ENCODE data around the gene ECSIT.
A peak's percentile ranks its signal among the peaks of the same experiment; 100 is the strongest.
"Not testable (repeated sequence)": the region's sequence is repeated elsewhere in the genome, so short reads cannot be mapped to it uniquely, and the experiment has no call there.

Gene ECSIT

GRCh38 chr19:11528551-11529341 is at the start of gene ECSIT:
Gene ECSIT (minus strand): TSS chr19:11529134. CDS start chr19:11519170, 9,964 bp downstream.
- Histone ChIP-seq H3K36me3 (ENCODE audit: control insufficient read depth, insufficient read depth, low read length) (no peaks in the 10 kb centered on the region), H3K9ac (ENCODE audit: low read length) (peak within 1 kb of the TSS; percentile 87), H3K9me3 (ENCODE audit: control insufficient read depth, low read length) (no peaks in the 10 kb centered on the region), H3K4me1 (ENCODE audit: control insufficient read depth, insufficient read depth, low read length) (peaks cover 8% of the 10 kb centered on the region), H3K27me3 (ENCODE audit: control insufficient read depth, insufficient read depth, low read length) (no peaks in the 10 kb centered on the region), H3K4me3 (ENCODE audit: low read length) (peak within 1 kb of the TSS; percentile 48)

GRCh38 chr19:11577451-11578257 is 48.7 kb upstream of the ECSIT start, which contains the start of gene ACP5:
Gene ACP5 (minus strand): TSS chr19:11577645. CDS start chr19:11577317, 328 bp downstream.
- H3K36me3 ChIP-seq (ENCODE audit: control insufficient read depth, insufficient read depth, low read length) = no peaks in the 10 kb centered on the region
- peak within 1 kb of the TSS; percentile 54 for H3K9ac ChIP-seq (ENCODE audit: low read length)
- H3K4me3 ChIP-seq (ENCODE audit: low read length) = no peak within 1 kb of the TSS
- H3K27me3 ChIP-seq (ENCODE audit: control insufficient read depth, insufficient read depth, low read length) = peaks cover 3% of the 10 kb centered on the region
- no peaks in the 10 kb centered on the region for H3K9me3 ChIP-seq (ENCODE audit: control insufficient read depth, low read length)
- peaks cover 17% of the 10 kb centered on the region for H3K4me1 ChIP-seq (ENCODE audit: control insufficient read depth, insufficient read depth, low read length)

GRCh38 chr19:11576227-11576626 is 47.3 kb upstream of the ECSIT start:
- H3K27me3 ChIP-seq (ENCODE audit: control insufficient read depth, insufficient read depth, low read length) = peaks cover 3% of the 10 kb centered on the region
- no peaks in the 10 kb centered on the region for H3K9me3 ChIP-seq (ENCODE audit: control insufficient read depth, low read length)
- H3K9ac ChIP-seq (ENCODE audit: low read length) = no peak overlapping the region
- H3K36me3 ChIP-seq (ENCODE audit: control insufficient read depth, insufficient read depth, low read length) = no peaks in the 10 kb centered on the region
- H3K4me3 ChIP-seq (ENCODE audit: low read length) = no peak overlapping the region
- H3K4me1 ChIP-seq (ENCODE audit: control insufficient read depth, insufficient read depth, low read length) = peaks cover 9% of the 10 kb centered on the region

- Histone ChIP-seq H3K9ac (ENCODE audit: low read length) (no peak overlapping the region), H3K4me3 (ENCODE audit: low read length) (no peak overlapping the region), H3K27me3 (ENCODE audit: control insufficient read depth, insufficient read depth, low read length) (peaks cover 3% of the 10 kb centered on the region), H3K36me3 (ENCODE audit: control insufficient read depth, insufficient read depth, low read length) (no peaks in the 10 kb centered on the region), H3K9me3 (ENCODE audit: control insufficient read depth, low read length) (no peaks in the 10 kb centered on the region), H3K4me1 (ENCODE audit: control insufficient read depth, insufficient read depth, low read length) (peaks cover 5% of the 10 kb centered on the region)
Observed at GRCh38 chr19:11574689-11575088, 45.8 kb upstream of the ECSIT start.

- not testable (repeated sequence) for H3K4me3 ChIP-seq (ENCODE audit: low read length); H3K9me3 ChIP-seq (ENCODE audit: control insufficient read depth, low read length); H3K4me1 ChIP-seq (ENCODE audit: control insufficient read depth, insufficient read depth, low read length); H3K27me3 ChIP-seq (ENCODE audit: control insufficient read depth, insufficient read depth, low read length); H3K9ac ChIP-seq (ENCODE audit: low read length); H3K36me3 ChIP-seq (ENCODE audit: control insufficient read depth, insufficient read depth, low read length)
Observed at GRCh38 chr19:11573763-11574162, 44.8 kb upstream of the ECSIT start.

- H3K9ac ChIP-seq (ENCODE audit: low read length); H3K4me3 ChIP-seq (ENCODE audit: low read length); H3K9me3 ChIP-seq (ENCODE audit: control insufficient read depth, low read length); H3K27me3 ChIP-seq (ENCODE audit: control insufficient read depth, insufficient read depth, low read length); H3K36me3 ChIP-seq (ENCODE audit: control insufficient read depth, insufficient read depth, low read length); H3K4me1 ChIP-seq (ENCODE audit: control insufficient read depth, insufficient read depth, low read length): not testable (repeated sequence)
Observed at GRCh38 chr19:11573354-11573753, 44.4 kb upstream of the ECSIT start.

- H3K27me3 ChIP-seq (ENCODE audit: control insufficient read depth, insufficient read depth, low read length) = no peaks in the 10 kb centered on the region
- H3K4me1 ChIP-seq (ENCODE audit: control insufficient read depth, insufficient read depth, low read length) = no peaks in the 10 kb centered on the region
- no peaks in the 10 kb centered on the region for H3K36me3 ChIP-seq (ENCODE audit: control insufficient read depth, insufficient read depth, low read length)
- H3K9me3 ChIP-seq (ENCODE audit: control insufficient read depth, low read length) = no peaks in the 10 kb centered on the region
- no peak overlapping the region for H3K9ac ChIP-seq (ENCODE audit: low read length)
- no peak overlapping the region for H3K4me3 ChIP-seq (ENCODE audit: low read length)
Observed at GRCh38 chr19:11570039-11570462, 41.1 kb upstream of the ECSIT start.

- Histone ChIP-seq H3K9me3 (ENCODE audit: control insufficient read depth, low read length) (no peaks in the 10 kb centered on the region), H3K36me3 (ENCODE audit: control insufficient read depth, insufficient read depth, low read length) (no peaks in the 10 kb centered on the region), H3K27me3 (ENCODE audit: control insufficient read depth, insufficient read depth, low read length) (no peaks in the 10 kb centered on the region), H3K4me1 (ENCODE audit: control insufficient read depth, insufficient read depth, low read length) (no peaks in the 10 kb centered on the region), H3K9ac (ENCODE audit: low read length) (no peak overlapping the region), H3K4me3 (ENCODE audit: low read length) (no peak overlapping the region)
Observed at GRCh38 chr19:11566164-11566563, 37.2 kb upstream of the ECSIT start.

GRCh38 chr19:11565649-11565980 is 36.7 kb upstream of the ECSIT start:
- not testable (repeated sequence) for H3K9ac ChIP-seq (ENCODE audit: low read length); H3K36me3 ChIP-seq (ENCODE audit: control insufficient read depth, insufficient read depth, low read length); H3K4me3 ChIP-seq (ENCODE audit: low read length); H3K4me1 ChIP-seq (ENCODE audit: control insufficient read depth, insufficient read depth, low read length); H3K9me3 ChIP-seq (ENCODE audit: control insufficient read depth, low read length); H3K27me3 ChIP-seq (ENCODE audit: control insufficient read depth, insufficient read depth, low read length)

- not testable (repeated sequence) for H3K9ac ChIP-seq (ENCODE audit: low read length); H3K4me3 ChIP-seq (ENCODE audit: low read length); H3K9me3 ChIP-seq (ENCODE audit: control insufficient read depth, low read length); H3K27me3 ChIP-seq (ENCODE audit: control insufficient read depth, insufficient read depth, low read length); H3K36me3 ChIP-seq (ENCODE audit: control insufficient read depth, insufficient read depth, low read length); H3K4me1 ChIP-seq (ENCODE audit: control insufficient read depth, insufficient read depth, low read length)
Observed at GRCh38 chr19:11564082-11564807, 35.3 kb upstream of the ECSIT start.

- Histone ChIP-seq H3K9ac (ENCODE audit: low read length) (no peak overlapping the region), H3K27me3 (ENCODE audit: control insufficient read depth, insufficient read depth, low read length) (no peaks in the 10 kb centered on the region), H3K9me3 (ENCODE audit: control insufficient read depth, low read length) (no peaks in the 10 kb centered on the region)
Observed at GRCh38 chr19:11563532-11563931, 34.6 kb upstream of the ECSIT start.

More at GRCh38 chr19:11563532-11563931, 34.6 kb upstream of the ECSIT start:
- no peak overlapping the region for H3K4me3 ChIP-seq (ENCODE audit: low read length)
- no peaks in the 10 kb centered on the region for H3K36me3 ChIP-seq (ENCODE audit: control insufficient read depth, insufficient read depth, low read length)
- H3K4me1 ChIP-seq (ENCODE audit: control insufficient read depth, insufficient read depth, low read length) = peaks cover under 1% of the 10 kb centered on the region
